AML-193 (cell line): ENCODE measurements around the gene SPATC1L.

ENCODE experiments used
- DNase-seq, 2 experiments: peaks; one replicate each; lab custom pipeline; 2025; lab: John Stamatoyannopoulos, UW

Gene SPATC1L

DNA sequence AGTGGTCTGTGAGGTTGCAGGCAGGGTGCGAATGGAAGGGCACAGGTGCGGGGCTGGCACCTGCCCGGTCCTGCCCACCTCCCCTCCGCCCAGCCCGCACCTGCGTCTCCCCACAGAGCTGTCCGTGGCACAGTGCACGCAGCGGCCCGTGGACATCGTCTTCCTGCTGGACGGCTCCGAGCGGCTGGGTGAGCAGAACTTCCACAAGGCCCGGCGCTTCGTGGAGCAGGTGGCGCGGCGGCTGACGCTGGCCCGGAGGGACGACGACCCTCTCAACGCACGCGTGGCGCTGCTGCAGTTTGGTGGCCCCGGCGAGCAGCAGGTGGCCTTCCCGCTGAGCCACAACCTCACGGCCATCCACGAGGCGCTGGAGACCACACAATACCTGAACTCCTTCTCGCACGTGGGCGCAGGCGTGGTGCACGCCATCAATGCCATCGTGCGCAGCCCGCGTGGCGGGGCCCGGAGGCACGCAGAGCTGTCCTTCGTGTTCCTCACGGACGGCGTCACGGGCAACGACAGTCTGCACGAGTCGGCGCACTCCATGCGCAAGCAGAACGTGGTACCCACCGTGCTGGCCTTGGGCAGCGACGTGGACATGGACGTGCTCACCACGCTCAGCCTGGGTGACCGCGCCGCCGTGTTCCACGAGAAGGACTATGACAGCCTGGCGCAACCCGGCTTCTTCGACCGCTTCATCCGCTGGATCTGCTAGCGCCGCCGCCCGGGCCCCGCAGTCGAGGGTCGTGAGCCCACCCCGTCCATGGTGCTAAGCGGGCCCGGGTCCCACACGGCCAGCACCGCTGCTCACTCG is 52.2 kb downstream of the SPATC1L start:
- DNase-seq: no peak

DNA sequence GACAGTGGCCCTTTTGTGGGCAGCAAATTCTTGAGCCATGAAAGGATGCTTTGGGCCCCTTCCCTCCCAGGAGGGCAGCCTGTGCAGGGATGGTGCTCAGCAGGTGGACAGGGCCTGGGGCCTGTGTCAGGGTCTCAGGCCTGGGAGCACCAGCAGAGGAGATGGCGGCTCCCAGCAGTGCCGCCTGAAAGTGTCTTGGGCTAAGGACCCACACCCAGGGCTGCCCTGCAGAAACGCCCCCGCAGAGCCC is 52.7 kb downstream of the SPATC1L start:
- DNase-seq: no peak

DNA sequence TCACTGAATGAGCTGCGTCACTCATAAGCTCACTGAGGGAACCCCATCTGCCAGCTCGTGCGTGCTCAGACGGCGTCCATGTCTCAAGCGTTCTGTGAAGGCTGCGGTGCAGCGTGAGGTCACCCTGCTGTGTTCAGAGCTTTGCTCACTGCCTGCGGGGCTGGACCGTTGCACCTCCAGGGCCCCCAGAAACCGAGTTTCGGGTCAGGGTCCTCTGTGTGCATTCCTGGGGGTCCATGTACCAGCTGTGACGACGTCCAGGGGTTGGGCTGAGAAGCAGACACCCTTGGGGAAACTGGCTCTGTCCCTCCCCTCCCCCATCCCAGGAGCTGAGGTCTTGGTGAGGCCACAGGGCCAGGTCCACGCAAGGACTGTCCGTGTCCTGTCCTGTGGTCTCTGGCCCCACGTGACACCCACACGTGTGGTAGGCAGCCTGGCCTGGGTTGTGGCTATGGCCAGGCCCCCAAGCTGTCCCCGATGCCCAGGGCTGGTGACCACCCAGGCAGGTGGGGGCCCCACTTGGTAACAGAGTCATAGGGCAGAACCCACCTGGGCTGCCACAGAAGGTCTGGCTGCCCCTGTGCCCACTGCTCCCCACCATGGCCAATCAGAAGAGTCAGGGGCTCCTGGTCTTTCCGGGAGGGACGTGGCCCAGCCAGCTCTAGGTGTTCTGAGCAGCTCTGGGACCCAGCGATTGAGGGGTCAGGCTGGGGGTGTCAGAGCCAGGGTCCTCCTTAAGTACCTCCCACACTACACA is 53.2 kb downstream of the SPATC1L start:
- no peak for DNase-seq

DNA sequence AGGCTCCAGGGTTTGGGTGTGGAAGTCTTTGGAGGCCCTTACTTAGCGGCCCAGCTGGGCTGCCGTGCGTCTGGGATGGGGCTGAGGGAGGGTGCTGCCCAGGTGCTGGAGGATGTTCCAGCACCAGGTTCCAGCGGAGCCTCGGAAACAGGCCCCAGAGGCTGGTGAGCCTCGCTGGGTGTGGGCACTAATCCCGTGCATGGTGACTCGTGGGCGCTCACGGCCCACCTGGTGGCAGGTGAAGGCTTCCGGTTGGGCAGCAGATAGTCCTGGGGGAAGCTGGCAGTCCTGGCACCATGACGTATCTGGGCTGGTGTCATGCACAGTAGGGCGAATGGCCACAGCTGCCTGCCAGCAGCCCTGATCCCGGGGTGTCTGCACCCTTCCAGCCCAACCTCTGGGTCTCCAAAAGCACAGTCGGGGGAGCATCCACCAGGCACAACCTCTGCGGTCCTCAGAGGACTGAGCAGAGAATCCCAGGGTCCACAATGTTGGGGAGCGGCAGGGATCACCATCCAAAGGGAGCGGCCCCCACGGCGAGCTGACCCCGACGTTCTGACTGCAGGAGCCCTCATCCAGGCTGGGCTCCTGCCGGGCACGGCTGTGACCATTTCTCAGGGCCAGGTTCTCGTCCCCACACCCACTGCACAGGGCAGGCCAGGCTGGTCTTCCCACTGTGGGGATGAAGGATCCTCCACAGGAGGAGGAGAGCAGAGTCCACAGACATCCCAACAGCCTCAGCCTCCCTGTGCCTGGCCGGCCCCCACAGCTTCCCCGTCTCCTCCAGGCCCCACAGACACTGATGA is 54.2 kb downstream of the SPATC1L start:
- no peak for DNase-seq

DNA sequence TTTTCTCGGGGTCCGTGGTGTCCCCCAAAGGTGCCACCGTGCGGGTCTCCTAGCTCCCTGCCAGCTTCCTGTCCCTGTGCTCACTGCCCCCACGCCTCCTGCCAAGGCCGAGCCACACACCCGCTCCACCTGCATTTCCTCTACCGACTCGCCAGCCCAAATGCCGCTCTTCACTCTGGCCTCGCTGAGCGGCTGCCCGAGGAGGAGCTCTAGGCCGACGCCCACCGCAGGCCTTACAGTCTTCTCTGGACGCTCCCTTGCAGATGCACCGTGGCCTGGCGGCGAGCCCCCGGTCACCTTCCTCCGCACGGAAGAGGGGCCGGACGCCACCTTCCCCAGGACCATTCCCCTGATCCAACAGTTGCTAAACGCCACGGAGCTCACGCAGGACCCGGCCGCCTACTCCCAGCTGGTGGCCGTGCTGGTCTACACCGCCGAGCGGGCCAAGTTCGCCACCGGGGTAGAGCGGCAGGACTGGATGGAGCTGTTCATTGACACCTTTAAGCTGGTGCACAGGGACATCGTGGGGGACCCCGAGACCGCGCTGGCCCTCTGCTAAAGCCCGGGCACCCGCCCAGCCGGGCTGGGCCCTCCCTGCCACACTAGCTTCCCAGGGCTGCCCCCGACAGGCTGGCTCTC is 55.2 kb downstream of the SPATC1L start:
- DNase-seq: no peak

DNA sequence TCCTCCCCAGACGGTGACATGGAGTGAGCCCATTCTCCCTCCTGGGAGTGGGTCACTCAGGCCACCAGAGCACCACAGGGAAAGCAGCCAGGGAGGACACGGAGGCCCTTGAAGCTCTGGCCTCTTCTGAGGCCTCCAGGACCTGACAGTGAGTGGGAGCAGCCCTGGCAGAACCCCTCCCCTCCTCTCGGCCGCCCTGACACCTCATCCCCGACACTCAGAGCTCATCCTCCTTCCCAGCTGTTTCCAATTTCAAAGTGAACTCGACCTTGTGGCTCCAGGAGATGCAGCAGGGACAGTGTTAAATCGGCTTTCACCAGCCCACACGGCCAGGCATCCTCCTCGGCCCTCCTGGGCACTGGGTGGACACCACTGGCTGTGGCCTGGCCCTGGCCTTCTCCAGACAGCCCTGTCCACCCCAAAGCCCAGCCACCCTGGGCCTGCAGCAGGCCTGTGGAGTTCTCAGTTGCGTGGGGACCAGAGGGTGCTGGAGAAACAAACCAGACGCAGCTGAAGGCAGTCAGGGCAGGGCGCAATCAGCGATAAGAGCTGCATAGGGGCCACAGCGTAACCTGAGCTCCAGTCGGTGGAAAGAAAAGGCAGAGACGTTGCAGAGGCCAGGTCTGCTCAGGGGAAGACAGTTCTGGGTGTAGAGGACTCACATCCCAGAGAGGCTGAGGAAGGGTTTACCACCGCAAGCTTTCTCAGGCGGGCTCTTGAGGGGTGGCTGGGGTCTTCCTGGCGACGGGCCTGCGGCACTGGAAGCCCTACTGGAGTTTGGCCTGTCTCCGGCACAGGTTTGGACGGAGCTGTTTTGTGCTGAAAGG is 55.9 kb downstream of the SPATC1L start:
- DNase-seq: no peak

DNA sequence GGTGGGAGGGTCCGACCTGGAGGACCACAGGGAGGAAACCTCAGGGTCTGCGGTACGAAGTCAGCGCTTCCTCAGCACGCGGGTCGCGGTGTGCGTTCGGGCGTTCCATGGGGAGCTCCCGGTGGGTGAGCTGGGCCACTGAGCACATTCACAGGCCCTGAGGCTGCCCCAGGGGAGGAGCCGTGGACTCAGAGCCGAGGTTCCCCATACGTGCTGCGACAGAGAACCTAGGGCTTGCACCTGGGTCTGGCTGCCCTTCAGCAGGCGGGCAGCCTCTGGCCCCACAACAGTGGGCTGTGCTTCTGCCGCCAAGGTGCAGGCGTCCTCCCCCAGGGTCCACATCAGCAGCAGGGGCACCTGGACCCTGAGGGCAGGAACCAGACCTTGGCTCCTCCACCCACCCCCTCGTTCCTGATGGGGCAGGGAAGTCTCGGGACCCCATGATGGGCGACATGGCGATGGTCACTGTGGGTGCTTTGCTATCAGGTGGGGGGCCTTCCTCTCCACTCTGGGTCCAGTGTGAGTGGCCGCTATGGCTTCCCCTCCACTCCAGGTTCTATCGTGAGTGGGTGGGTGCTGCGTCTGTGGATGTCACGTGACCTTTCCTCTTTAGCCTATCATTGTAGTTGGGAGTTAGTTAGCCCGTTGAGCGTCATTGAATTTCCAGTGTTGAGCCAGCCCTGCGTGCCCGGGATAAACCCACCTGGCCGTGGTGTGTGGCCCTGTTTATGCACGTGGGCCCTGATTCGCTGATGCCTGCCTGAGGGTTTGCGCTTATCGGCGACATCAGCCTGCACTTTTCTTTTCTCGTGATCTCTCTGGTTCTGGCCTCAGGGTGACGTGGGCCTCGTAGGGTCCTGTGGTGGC is 56.8 kb downstream of the SPATC1L start:
- DNase-seq: no peak

DNA sequence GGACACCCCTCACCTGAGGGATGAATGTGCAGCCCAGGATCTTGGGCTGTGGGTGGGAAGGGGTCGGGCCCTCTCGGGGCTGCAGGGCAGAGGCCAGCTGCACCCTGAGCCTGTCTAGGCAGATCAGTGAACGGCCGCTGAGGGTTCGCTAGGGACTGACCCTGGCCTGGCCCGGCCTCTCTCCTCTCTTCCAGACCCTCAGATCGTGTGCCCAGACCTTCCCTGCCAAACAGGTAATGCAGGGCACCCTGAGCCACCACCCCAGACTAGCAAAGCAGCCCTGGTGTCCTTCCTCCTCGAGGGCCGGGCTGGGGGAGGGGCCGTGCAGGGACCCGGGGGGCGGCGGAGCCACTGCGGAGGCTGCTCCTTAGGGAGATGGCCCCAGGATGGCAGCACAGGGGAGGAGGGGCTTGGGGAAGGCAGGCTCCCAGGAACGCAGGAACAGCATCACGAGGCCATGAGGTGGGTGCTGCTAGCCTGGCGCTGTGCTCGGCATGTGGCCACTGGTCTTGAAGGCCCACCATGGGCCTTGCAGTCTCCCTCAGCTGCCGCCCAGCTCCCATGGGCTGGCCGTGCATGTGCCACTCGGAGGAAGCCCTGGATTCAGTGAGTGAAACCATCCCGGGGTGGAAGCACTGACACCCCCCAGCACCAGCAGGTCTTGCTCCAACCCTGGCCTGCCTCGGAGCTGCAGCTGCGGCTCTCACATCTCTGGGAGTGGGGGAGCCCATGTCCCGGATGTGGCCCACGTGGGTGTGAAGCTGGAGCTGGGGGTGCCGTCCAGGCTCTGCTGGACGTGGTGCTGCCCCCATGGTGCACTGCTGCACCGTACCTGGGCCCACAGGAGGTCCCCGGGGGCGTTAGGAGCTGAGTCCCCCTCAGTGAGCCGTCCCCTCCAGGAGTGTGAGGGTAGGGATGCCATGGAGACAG is 57.7 kb downstream of the SPATC1L start:
- DNase-seq: no peak

DNA sequence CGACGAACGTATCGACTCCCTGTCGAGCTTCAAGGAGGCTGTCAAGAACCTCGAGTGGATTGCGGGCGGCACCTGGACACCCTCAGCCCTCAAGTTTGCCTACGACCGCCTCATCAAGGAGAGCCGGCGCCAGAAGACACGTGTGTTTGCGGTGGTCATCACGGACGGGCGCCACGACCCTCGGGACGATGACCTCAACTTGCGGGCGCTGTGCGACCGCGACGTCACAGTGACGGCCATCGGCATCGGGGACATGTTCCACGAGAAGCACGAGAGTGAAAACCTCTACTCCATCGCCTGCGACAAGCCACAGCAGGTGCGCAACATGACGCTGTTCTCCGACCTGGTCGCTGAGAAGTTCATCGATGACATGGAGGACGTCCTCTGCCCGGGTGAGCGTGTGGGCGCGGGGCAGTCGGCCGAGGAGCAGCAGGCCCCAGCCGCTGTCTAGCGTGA is 58.4 kb downstream of the SPATC1L start:
- DNase-seq: no peak

DNA sequence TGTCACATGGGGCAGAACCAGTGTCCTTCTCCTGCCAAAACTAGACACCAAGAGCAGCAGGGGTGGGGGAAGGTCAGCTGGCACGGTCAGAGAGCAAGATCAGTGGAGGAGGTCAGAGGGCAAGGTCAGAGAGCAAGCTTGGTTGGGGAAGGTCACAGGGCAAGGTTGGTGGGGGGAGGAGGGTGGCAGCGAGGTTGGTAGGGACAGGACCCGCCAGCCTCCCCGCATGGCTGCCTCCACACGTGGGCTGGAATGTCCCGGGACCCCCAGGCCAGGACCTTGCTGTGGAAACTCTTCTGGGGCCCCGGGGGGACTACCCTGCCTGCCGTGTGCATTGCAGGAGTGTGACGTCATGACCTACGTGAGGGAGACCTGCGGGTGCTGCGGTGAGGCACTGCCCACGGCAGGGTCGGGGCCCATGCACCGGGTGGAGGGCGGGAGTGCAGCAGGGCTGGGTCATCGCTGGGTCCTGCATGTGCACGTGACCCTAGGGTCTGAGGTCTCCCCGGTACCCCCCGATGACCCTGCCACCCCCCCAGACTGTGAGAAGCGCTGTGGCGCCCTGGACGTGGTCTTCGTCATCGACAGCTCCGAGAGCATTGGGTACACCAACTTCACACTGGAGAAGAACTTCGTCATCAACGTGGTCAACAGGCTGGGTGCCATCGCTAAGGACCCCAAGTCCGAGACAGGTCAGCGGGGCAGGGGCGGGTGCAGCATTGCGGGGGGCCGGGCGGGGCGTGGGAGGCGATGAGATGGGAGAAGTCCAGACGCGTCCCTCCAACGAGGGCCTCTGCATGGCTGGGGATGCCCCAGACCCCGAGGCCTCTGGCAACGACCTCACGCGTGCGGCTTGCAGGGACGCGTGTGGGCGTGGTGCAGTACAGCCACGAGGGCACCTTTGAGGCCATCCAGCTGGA is 59.1 kb downstream of the SPATC1L start:
- DNase-seq: no peak

DNA sequence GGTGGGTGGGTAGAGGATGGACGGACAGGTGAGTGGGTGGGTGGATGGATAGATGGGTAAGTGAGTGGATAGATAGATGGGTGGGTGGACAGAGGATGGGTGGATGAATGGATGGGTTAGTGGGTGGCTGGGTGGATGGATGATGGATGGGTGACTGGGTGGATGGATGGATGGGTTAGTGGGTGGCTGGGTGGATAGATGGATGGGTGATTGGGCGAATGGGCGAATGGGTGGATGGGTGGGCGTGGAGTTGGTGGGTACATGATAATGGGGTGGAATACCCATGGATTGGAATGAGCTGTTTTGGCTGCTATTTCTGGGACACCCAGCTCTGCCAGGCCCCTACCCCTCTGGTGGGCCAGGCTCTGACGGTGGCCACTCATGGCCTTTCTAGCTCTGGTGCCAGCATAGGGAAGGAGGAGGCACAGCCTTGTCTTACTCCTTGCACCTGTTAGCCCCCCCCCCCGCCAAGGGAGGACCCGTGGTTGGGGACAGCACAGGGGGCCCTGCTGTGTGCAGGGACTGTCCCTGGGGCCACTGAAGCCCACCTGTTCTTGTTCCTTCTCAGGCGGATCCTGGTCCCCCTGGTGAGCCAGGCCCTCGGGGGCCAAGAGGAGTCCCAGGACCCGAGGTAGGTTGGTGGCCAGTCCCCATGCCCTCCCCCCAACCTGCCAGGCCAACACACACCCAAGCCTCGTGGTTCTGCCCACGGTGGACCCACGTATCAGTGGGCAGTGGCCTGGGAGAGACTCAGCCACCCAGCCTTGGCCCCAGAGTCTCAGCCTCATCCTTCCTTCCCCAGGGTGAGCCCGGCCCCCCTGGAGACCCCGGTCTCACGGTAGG is 60.0 kb downstream of the SPATC1L start:
- DNase-seq: no peak

DNA sequence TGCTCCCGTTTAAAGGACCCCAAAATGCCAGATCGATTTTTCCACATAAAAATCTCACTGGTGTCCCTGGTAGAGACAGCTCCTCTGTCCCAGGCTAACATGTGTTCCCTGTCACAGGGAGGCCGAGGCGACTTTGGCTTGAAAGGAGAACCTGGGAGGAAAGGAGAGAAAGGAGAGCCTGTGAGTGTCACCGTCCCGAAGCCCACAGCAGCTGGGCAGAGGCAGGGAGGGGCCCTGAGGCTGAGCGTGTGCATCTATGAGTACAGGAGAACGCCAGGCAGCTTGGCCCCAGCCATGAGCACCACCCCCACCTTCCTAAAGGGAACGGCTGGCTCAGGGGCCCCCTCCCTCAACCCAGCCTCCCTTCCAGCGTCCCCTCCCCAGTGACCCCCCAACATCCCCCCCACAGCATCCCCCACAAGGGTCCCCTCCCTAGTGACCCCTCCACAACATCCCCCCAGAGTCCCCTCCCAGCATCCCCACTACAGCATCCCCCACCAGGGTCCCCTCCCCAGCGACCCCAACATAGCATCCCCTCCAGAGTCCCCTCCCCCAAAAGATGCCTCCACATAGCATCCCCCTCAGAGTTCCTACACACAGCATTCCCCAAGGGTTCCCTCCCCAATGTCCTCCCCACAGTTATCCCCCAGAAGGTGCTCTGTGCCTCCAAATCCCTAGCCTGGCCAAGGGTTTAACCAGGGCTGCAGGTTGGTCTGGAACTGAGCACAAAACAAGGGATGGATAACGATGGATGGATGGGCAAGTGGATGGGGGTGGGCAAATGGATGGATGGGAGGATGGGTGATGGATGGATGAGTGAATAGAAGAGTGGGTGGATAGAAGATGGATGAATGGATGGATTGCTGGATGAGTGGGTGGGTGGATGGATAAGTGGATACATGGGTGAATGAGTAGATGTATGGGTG is 61.2 kb downstream of the SPATC1L start:
- DNase-seq: no peak

DNA sequence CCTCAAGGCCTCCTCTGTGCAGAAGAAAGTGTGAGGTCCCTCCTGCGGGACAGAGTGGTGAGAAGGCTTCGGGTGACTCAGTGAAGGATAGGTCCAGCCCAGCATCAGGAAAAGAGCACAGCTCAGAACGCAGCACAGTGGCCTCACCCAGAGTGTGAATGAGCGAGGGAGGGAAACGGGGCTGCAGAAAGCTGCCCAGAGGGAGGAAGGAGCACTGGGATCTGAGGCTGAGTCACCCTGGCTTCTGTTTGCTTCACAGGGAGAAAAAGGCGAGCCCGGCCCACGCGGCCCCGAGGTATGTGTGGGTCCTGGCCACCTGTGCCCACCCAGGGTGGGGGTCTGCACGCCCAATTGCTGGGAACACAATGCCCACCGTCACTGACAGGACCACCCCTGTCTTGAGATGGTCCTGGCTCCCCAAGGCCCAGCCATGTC is 62.0 kb downstream of the SPATC1L start:
- no peak for DNase-seq

DNA sequence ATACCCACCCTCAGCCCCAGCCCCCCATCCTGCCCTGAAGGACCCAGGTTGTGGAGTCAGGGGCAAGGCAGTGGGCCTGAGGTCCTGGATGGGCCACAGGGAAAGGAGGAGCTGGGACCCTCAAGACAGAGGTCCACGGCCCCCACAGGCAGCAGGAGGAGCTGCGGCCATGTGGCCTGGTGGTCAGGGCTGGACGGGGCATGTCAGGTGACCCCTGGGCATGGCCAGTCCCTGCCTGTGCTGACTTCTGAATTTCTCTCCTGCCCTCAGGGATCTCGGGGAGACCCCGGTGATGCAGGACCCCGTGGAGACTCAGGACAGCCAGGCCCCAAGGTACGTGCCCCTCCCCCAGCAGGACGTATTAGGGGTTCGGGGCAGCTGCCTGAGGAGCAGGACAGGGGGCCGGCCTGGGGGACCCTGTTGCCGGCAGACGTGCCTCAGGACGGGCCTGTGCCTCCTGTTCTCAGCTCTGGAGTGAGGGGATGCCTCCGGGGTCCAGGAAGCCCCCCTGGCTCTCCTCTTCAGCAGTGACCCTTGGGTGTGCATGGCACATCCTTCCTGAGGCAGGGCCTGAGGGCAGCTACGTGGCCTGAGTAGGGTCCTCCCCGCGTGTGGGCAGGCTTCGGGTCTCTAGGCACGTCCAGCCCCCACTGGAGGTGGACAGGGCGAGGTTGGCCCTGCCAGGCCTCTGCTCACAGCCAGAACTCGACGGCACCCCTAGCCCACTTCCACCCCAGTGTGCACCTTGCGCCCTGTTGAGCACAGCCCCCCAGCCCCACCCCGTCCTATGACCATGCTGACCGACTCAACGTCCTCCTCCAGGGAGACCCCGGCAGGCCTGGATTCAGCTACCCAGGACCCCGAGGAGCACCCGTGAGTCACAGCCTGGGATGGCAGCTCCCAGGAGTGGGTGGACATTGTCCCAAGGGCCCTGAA is 62.7 kb downstream of the SPATC1L start:
- DNase-seq: no peak
